IPS-18a (cell line): Measurements from ENCODE around the gene ALG1.
"Not testable (repeated sequence)": the region's sequence is repeated elsewhere in the genome, so short reads cannot be mapped to it uniquely, and the experiment has no call there.

Experiments
- H3K27ac ChIP-seq: one replicate; pipeline ENCODE4 v1.5.1; 2013; ENCODE audit warnings: low read length
- H3K27me3 ChIP-seq: one replicate; pipeline ENCODE4 v1.6.1; 2013; ENCODE audit warnings: mild to moderate bottlenecking, low read length; ENCODE audit not compliant: control insufficient read depth, insufficient read depth
- H3K36me3 ChIP-seq: one replicate; pipeline ENCODE4 v1.6.1; 2013; ENCODE audit warnings: low read depth, low read length; ENCODE audit not compliant: control insufficient read depth
- H3K4me1 ChIP-seq: one replicate; pipeline ENCODE4 v1.6.1; 2013; ENCODE audit warnings: low read depth, low read length; ENCODE audit not compliant: control insufficient read depth
- H3K4me3 ChIP-seq: one replicate; pipeline ENCODE4 v1.5.1; 2013; ENCODE audit warnings: low read length
- H3K9ac ChIP-seq: one replicate; pipeline ENCODE4 v1.6.1; 2013; ENCODE audit warnings: mild to moderate bottlenecking, low read length, moderate library complexity
- H3K9me3 ChIP-seq: one replicate; pipeline ENCODE4 v1.6.1; 2013; ENCODE audit warnings: low read depth, low read length; ENCODE audit not compliant: control insufficient read depth

Gene ALG1

GRCh38 chr16:5066511-5066910 lies 5.1 kb upstream of the ALG1 start:
- no peak overlapping the region for H3K27ac ChIP-seq
- H3K4me1 ChIP-seq, result no peaks in the 10 kb centered on the region
- H3K9me3 ChIP-seq, result no peaks in the 10 kb centered on the region
- no peaks in the 10 kb centered on the region for H3K27me3 ChIP-seq
- H3K4me3 ChIP-seq, result no peak overlapping the region
- no peaks in the 10 kb centered on the region for H3K36me3 ChIP-seq
- no peak overlapping the region for H3K9ac ChIP-seq

- Histone ChIP-seq H3K9ac (no peak overlapping the region), H3K27ac (no peak overlapping the region), H3K36me3 (peaks cover 6% of the 10 kb centered on the region), H3K4me1 (peaks cover 6% of the 10 kb centered on the region), H3K27me3 (no peaks in the 10 kb centered on the region), H3K4me3 (no peak overlapping the region), H3K9me3 (no peaks in the 10 kb centered on the region)
Observed at GRCh38 chr16:5069048-5069447, 2.6 kb upstream of the ALG1 start.

GRCh38 chr16:5069854-5070253 lies 1.8 kb upstream of the ALG1 start:
- Histone ChIP-seq H3K36me3 (peaks cover 12% of the 10 kb centered on the region), H3K9ac (no peak overlapping the region), H3K9me3 (no peaks in the 10 kb centered on the region), H3K27me3 (no peaks in the 10 kb centered on the region), H3K4me1 (peaks cover 6% of the 10 kb centered on the region), H3K27ac (no peak overlapping the region), H3K4me3 (no peak overlapping the region)

- Histone ChIP-seq H3K9me3 (no peaks in the 10 kb centered on the region), H3K36me3 (peaks cover 15% of the 10 kb centered on the region), H3K27me3 (no peaks in the 10 kb centered on the region), H3K4me1 (peaks cover 6% of the 10 kb centered on the region), H3K9ac (no peak overlapping the region), H3K4me3 (no peak overlapping the region), H3K27ac (no peak overlapping the region)
Observed at GRCh38 chr16:5070431-5071186, 1.0 kb upstream of the ALG1 start.

GRCh38 chr16:5071341-5071680 lies 332 bp upstream of the ALG1 start:
- Histone ChIP-seq H3K4me3 (peak overlapping the region; percentile 78), H3K9ac (no peak overlapping the region), H3K4me1 (peaks cover 6% of the 10 kb centered on the region), H3K36me3 (peaks cover 22% of the 10 kb centered on the region), H3K27me3 (no peaks in the 10 kb centered on the region), H3K9me3 (no peaks in the 10 kb centered on the region), H3K27ac (no peak overlapping the region)

- Histone ChIP-seq H3K4me3 (peak overlapping the region; percentile 78), H3K27me3 (no peaks in the 10 kb centered on the region), H3K27ac (no peak overlapping the region), H3K4me1 (peaks cover 6% of the 10 kb centered on the region), H3K9ac (peak overlapping the region; percentile 70), H3K9me3 (no peaks in the 10 kb centered on the region), H3K36me3 (peaks cover 30% of the 10 kb centered on the region)
Observed at GRCh38 chr16:5072334-5073278, 963 bp downstream of the ALG1 start.

- no peak overlapping the region for H3K9ac ChIP-seq
Observed at GRCh38 chr16:5073279-5073629, 1.6 kb downstream of the ALG1 start.

GRCh38 chr16:5073771-5074170 lies 2.1 kb downstream of the ALG1 start:
- not testable (repeated sequence) for H3K27ac ChIP-seq, H3K27me3 ChIP-seq, H3K9me3 ChIP-seq, H3K4me1 ChIP-seq, H3K4me3 ChIP-seq, H3K9ac ChIP-seq
- H3K36me3 ChIP-seq, result peaks cover 32% of the 10 kb centered on the region

More at GRCh38 chr16:5073279-5073629, 1.6 kb downstream of the ALG1 start:
- Histone ChIP-seq H3K4me3 (no peak overlapping the region), H3K9me3 (no peaks in the 10 kb centered on the region), H3K4me1 (peaks cover 6% of the 10 kb centered on the region), H3K36me3 (peaks cover 30% of the 10 kb centered on the region), H3K27ac (no peak overlapping the region), H3K27me3 (no peaks in the 10 kb centered on the region)

- Histone ChIP-seq H3K27ac (no peak overlapping the region), H3K4me3 (no peak overlapping the region), H3K9me3 (no peaks in the 10 kb centered on the region), H3K9ac (no peak overlapping the region), H3K36me3 (peaks cover 35% of the 10 kb centered on the region), H3K4me1 (peaks cover 6% of the 10 kb centered on the region), H3K27me3 (no peaks in the 10 kb centered on the region)
Observed at GRCh38 chr16:5075637-5076036, 4.0 kb downstream of the ALG1 start.

GRCh38 chr16:5077304-5077703 lies 5.7 kb downstream of the ALG1 start:
- Histone ChIP-seq H3K4me1 (peaks cover 4% of the 10 kb centered on the region), H3K36me3 (peaks cover 38% of the 10 kb centered on the region), H3K9ac (no peak overlapping the region), H3K27ac (no peak overlapping the region), H3K27me3 (no peaks in the 10 kb centered on the region), H3K9me3 (no peaks in the 10 kb centered on the region), H3K4me3 (no peak overlapping the region)

- Histone ChIP-seq H3K27me3 (no peaks in the 10 kb centered on the region), H3K4me3 (no peak overlapping the region), H3K27ac (no peak overlapping the region), H3K4me1 (no peaks in the 10 kb centered on the region), H3K9ac (no peak overlapping the region), H3K36me3 (peaks cover 35% of the 10 kb centered on the region), H3K9me3 (no peaks in the 10 kb centered on the region)
Observed at GRCh38 chr16:5078626-5079025, 7.0 kb downstream of the ALG1 start.
